GM21423 (cell line): ENCODE measurements around the gene PHC3.

ENCODE experiments used
- ATAC-seq: cut with Tn5 transposase; IDR thresholded peaks from one replicate; pipeline ENCODE4 v1.9.1; 2021; ENCODE audit warnings: mild to moderate bottlenecking, moderate library complexity; ENCODE audit not compliant: unreplicated experiment

The PHC3 gene

DNA sequence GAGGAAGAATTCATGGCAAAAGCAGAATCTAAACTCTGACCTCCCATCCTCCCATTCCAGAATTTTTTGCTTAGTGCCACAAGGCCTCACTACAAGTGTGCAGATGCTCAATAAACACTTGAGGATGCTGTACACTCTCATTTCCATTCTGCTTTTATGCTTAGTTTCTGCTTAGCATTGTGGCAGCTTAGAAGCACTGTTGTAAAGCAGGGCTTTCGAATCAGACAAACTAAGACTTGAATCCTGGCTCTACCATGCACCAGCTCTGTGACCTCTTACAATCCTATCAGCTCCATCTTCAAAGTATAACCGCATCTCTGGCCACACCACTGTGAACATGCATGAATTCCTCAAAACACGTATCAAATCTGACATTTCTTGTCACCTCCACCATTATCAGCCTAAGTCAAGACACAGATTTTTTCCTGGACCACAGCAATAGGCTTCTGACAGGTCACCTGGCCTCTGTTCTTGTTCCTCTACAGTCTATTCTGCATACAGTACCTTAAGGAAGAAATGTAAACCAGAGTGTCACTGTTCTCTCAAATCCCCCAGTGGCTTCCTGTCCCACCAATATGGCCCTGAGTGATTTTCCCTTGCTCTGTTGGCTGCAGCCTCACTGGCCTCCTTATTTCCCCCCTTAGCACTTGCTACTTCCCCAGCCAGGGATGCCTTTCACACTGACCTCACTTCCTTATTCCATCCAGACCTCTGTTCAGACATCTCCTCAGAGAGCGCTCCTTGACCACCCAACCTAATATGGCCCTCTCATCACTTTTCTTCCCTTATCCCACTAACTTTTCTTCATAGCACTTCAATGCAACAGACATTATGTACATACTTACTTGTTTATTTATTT is 8.1 kb upstream of the PHC3 start:
- no peak for ATAC-seq

DNA sequence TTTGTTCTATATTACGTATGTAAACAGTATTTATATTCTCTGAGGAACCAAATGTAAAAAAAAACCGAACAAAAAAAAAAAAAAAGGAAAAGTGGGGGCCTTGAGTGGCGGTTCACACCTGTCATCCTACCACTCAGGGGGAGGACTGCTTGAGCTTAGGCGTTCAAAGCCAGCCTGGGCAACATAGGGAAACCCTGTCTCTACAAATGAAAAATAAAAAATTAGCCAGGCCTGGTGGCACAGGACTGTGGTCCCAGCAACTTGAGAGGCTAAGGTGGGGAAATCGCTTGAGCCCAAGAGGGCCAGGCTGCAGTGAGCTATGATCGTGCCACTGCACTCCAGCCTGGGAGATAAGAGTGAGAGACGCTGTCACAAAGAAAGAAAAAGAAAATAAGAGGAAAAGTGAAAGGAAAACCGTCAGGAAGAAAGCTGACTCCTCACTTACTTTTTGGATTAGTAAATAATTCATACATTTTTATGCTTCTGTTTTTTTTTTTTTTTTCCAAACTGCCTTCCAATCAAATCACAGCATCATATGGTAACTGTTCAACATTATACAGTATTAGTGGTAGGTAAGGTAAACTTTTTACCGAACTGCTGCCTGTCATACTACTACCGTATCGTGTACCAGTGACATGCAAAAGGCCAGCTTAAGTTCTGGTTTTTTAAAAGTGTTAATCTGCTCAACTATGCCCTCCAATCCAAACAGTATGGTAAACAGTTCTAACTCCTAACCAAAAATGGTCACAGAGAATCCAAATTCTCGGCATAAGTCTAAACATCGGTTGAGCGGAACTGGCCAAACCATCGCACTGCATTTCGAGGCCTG is 1.2 kb downstream of the PHC3 start:
- peak; percentile 23 for ATAC-seq

DNA sequence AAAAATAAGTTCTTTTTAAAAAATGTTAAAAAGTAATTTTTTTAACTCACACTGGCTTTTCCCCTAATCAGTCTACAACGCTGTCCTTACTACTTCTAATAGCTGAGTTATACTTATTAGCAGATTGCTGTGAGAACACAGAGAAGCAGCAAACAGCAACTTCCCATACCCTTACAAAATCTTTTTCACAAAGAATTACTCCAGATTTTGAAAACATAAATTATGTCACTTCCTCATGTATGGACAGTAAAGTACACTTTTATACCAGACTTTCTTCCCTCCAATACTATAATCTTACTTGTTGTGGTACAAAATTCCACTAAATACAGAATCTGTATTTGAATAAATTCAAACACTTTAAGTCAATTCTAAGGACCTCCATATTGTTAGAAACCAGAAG is 2.1 kb downstream of the PHC3 start:
- ATAC-seq, result no peak

DNA sequence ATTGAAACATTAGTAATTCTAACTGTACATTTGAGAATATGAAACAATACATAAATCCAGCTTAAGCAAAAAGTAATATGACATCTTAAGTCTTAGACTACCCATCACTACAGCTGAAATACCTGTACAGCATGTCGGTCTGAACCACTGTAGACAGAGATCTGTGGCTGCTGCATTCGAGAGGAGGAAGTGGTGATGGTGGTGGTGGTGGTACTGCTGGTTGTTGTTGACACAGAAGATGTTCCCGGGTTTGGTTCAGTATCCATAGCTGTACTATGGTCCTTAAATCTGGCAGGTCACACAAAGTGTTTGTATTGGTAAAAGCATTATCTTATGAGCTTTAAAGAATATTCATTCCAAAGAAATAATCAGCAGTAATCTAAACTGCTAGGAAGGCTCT is 2.9 kb downstream of the PHC3 start:
- ATAC-seq, result peak; percentile 34

DNA sequence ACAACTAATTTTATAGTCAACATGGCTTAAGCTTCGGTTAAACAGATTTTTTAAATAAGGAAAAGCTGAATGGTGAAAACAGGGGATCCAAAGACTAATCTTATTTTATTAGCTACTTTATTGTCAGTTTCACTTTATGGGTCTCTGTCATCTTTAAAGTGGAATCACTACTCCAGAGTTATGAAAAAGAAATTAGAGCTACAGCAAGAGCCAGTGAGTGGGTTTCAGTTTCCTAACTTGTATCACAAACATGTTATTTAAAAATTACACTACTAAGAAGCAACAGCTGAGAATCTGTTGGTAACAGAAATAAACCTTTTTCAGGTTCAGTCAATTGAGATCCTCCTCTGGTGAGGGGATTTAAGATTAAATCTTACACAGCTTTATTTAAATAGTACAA is 10.0 kb downstream of the PHC3 start:
- ATAC-seq, result peak; percentile 73

DNA sequence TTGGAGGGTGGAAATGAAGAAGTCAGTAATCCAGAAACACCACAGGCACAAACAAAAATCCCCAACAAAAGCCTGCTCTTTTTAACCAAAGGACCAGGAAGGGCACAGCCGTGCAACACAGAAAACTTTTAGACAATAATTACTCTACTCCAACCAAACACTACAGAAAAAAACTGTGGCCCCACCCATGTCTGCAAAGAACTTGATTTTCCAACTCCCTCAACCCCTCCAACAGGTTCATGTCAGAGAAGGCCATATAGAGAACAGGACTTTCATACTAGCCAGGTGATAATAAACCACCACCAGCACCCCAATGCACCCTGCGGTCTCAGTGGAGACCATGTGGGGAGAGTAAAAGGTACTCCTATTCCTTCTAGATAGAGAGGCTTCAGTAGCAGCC is 16.8 kb downstream of the PHC3 start:
- no peak for ATAC-seq

DNA sequence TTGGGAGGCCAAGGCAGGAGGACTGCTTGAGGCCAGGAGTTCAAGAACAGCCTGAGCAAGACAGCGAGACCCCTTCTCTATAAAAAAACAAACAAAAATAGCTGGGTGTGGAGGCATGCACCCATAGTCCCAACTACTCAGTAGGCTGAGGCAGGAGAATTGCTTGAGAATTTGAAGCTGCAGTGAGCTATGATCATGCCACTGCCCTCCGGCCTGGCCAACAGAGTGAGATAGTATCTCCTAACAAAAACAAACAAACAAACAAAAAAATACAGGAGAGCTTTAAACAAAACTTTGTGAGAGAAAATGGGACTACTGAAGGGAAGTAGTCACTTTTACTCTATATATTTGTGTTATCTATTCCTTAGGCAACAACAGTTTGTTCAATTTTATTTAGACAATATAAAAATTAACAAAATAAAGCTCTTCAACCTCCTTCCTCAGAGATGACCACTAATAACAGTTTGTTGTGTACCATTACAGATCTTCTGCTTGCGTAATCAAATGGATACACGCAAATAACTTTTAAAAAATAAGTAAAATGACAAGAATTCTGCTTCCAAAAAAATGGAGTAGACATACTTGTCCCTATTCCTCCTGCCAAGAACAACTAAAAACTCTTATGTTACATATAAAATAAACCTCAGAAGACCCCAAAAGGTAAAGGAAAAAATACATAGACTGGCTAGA is 17.4 kb downstream of the PHC3 start:
- no peak for ATAC-seq

DNA sequence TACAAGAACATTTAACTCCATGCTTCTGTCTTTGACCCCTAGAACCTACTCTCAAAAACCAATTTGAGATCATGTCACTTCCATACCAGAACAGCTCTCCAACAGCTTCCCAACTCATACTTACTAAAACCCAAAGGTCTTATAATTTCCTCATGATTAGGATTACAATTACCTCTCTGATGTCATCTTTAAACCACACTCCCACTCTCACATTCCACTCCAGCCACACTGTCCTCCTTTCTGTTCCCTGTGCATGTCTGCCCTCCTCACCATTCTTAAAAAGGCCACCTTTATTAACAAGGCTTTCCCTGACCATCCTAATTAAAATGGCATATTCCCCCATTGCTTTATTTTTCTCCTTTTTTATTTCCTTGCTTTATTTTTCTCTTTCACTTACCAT is 18.9 kb downstream of the PHC3 start:
- no peak for ATAC-seq

DNA sequence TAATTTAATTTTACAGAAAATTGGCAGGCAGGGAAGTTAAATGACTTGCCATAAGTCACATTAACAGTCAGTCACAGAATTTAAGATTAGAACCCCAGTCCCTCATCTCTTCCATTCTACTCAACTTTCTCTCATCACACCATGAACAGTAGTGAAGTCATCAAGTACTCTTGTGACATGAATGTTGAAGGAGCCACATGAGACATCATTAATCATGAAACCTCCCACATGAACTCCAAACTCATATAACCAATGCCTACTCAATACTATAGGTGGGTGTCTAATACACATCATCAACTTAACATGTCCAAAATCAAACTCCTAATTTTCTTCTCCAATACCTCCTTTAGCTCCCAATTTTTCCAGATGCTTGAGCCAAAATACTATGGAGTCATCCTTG is 19.5 kb downstream of the PHC3 start:
- ATAC-seq, result no peak

DNA sequence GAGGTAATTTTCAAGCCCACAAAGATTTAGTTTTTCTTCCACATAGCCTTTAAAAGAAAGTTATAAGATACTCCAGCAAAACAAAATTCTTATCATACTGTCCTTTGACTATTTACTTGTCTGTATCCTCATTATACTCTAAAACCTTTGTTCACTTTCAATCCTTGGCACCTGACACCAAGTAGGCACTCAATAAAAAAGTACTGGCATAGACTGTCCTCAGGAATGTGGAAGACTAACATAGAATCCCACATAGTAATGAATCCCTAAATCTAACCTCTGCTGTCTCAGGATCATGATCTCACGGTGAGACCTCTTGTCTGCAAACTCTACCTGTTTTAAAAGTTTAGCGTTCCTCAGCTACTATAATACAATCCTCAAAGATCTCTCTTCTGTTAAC is 21.6 kb downstream of the PHC3 start:
- ATAC-seq, result no peak

DNA sequence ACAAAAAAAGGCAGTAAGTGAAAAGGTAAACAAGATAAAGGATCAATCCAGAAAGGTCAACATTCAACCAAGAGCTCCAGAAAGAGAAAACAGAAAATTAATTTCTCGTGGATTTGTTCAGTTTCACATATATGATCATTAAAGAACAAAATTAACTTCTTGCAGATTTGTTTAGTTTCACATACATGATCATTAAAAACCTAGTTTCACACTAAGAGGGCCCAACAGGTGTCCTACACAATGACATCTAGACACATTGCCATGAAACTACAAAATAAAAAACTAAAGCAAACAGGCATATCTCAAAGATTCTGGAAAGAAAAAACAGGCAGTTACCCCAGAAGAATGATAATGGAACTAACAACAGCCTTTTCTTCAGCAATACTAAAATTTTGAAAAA is 22.1 kb downstream of the PHC3 start:
- ATAC-seq, result no peak

DNA sequence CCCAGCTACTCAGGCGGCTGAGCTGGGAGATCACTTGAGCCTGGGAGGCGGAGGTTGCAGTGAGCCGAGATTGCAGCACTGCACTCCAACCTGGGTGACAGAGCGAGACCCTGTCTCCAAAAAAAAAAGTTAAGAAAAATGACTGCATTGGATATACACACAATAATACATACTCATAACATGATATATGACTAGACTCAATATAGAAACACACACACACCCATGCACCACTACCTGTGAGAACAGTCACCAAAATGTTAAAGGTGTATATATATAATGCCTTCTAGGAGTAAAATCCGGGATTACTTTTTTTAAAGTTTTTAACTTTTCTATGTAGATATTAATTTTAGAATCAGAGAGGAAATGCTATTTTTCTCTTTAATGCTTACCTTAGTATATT is 25.9 kb downstream of the PHC3 start:
- ATAC-seq, result no peak

DNA sequence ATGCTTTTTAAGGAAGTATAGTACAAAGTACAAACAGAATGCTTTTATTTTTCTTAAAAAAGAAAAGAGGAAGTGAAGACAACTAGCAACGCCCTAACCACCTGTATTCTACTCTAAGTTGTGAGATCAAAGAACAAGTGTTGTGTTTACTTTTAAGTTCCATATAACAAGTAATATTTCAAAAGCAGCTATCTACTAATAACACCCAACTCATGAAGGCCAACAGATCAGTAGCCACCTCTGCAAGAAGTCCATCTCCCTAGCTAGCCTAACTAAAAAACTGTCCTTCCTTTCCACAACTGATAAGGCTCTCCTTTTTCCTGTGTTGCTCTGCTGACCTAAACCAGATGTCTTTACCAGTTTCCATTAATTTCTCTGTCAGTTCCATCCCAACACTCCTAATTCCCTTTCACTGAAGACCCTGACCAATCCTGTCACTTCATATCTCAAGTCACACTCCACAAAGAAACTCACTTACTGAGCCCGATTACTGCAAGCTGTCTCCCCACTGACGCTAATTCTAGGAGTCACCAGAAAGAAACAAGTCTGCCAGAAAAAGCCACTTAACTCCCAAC is 26.9 kb downstream of the PHC3 start:
- ATAC-seq, result peak; percentile 83

DNA sequence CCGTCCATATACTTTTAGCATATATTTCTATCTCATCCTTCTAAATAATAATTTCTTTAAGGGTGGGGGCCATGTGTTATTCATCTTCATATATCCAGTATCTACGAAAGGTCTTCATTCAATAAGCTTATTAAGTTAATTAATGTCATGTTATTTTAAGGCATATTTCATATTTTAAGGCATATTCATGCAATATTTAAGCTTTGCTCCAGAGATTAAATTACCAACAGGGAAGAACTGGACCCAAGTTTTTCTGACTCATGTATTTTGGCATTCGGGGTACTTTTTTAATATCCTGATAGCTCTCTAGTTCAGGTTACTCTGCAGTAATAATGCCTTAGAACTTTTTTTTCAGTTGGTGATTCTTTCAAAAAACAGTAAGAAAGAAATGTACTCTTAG is 27.4 kb downstream of the PHC3 start:
- peak; percentile 7 for ATAC-seq

DNA sequence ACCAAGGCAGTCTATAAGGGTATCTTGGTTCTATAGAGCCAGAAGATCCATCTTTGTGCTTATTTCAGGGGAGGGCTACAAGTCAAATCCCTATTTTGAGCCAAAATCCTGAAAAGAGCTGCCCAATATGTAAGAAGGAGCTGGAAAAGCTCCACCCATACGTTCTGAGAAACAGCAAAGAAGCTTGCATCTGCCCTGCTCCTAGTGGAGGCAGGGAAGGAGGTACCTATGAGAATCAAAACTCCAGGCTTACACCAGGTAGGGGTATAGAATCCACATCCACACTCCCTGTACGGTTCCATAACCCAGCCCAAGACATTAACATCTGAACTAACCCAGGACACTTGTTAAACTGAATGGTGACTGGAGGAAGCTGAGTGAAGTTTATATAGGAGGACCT is 30.0 kb downstream of the PHC3 start:
- no peak for ATAC-seq

DNA sequence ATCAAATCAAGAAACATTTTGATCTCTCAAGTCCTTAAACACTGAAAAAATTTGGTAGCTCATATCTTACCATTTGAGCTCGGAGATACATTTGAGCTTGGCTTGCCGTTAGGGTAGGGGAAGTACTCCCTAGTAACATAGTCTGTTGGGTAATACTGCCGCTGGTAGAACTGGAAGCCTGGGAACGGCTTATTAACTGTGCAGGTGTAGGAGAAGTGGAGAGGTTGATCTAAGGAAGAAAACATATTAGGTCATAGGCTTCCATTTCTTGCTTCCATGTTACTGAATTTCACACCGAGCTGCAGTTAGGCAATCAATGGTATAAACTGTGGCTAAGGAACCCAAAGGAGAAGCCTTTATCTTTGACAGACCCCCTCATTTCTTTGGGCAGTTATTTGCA is 32.5 kb downstream of the PHC3 start:
- ATAC-seq, result no peak

DNA sequence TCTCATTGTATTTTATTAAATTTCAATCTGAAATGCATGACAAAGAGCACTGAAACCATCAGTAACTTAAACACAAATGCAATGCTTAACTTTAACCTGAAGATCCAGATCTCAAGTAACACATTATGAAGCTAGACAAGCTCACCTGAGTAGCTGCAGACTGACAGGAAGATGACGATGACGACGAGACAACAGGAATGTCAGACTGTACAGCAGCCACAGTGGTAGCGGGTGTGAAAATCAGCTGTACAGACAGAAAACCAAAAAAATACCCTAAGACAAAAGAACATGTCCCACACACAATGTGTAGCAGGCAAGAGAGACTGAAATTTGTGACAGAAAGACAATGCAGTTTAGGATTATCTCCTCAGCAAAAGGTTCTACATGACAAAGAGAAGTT is 36.3 kb downstream of the PHC3 start:
- ATAC-seq, result no peak

DNA sequence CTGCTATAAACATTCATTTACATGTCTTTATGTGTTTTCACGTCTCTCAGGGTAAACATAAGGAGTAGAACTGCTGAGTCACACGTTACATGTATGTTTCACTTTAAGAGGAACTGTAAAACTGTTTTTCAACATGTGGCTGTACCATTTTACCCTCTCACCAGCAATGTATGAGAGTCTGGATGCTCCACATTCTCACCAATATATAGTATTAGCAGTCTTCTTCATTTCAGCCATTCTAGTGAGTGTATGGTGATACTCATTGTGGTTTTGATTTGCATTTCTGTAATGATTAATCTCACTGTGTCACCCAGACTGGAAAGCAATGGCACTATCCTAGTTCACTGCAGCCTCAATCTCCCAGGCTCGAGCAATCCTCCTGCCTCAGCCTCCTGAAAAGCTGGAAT is 37.1 kb downstream of the PHC3 start:
- ATAC-seq, result peak; percentile 96

DNA sequence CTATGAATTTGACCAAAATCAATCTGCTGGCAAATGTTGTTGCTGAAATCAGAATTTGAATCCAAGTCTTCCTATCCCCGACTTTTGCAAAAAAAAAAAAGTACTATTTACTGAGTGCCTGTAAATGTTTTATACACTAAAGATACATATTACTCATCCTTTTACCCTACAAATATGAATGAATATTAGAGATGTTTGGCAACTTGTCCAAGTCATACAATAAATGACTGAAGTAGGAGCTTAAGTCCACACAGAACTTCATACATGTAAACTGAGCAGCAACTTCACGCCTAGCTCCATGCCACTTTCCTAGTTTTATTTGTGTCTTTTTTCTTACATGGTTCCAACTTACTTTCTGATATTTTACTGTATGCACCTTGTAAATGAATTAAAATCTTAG is 39.2 kb downstream of the PHC3 start:
- no peak for ATAC-seq

DNA sequence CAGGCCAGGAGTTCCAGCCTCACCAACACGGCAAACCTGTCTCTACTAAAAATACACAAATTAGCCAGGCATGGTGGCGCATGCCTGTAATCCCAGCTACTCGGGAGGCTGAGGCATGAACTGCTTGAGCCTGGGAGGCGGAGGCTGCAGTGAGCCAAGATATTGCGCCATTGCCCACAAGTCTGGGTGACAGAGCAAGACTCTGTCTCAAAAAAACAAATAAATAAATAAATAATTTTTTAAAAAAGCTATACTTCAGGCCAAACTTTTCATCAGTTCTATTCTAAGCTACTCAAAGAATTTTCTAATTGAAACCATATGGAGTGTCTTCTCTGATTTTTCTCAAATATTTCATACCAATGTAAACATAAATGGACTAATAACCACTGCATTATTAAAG is 43.5 kb downstream of the PHC3 start:
- no peak for ATAC-seq

DNA sequence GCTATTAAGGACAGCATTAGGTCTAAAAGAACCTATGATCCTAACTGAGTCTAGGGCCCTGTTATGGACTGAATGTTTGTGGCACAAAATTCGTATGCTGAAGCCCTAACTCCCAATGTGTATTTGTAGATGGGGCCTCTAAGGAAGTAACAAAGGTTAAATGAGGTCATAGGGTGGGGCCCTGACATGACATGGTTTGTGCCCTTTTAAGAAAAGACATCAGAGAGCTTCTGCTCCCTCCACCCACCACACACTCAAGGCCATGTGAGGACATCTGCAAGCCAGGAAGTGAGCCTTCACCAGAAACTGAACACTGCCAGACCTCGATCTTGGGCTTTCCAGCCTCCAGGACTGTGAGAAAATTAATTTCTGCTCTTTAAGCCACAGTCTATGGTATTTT is 49.2 kb downstream of the PHC3 start:
- no peak for ATAC-seq
